ENCODE measurements around the gene PSD2.

PSD2 gene

DNA sequence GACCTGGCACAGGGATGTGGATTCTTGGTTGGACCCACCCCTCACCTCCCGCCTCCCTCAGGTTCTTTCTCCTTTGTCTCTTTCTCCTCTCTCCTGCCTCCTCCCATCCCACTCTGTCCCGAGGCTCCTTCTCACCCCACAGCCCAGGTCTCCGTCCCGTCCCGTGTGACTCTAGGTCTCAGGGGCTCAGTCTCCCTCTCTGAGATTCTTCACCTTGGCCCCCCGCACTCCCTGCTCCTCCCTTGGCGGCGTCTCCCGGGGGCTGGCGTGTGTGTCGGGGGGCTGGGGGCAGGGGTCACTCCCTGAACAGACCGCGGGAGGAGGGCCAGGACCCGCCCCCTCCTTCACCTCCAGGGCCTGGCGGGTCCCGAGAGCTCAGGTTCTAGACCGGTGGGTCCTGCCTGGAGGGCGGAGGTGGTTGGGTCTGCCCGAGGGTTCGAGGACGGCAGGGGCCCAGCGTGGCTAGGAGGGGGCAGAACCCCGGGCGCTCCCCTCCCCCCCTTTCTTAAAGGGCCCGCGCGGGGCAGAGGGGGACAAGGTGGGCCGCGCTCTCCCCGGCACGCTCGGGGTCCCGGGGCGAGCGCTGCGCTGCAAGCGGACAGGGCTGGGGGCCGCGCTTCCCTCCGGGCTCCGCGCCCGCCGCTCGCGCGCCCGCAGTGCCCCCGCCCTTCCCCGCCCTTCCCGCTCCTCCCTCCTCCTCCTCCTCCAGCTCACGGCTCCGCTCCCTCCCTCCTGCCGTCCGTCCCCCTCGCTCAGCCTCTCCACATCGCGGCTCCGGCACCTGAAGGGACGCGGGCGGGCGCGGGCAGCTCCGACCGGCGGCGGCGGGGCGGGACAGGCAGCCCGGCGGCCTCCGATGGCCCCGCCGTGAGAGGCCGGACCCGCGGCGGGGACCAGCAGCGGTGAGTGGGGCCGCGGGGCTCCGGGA lies at the start of gene PSD2:
Gene PSD2 (plus strand): TSS at position 735 of the 928 bp plus-strand sequence. CDS start 13,633 bp downstream, outside the sequence.
- no peak for DNase-seq

DNA sequence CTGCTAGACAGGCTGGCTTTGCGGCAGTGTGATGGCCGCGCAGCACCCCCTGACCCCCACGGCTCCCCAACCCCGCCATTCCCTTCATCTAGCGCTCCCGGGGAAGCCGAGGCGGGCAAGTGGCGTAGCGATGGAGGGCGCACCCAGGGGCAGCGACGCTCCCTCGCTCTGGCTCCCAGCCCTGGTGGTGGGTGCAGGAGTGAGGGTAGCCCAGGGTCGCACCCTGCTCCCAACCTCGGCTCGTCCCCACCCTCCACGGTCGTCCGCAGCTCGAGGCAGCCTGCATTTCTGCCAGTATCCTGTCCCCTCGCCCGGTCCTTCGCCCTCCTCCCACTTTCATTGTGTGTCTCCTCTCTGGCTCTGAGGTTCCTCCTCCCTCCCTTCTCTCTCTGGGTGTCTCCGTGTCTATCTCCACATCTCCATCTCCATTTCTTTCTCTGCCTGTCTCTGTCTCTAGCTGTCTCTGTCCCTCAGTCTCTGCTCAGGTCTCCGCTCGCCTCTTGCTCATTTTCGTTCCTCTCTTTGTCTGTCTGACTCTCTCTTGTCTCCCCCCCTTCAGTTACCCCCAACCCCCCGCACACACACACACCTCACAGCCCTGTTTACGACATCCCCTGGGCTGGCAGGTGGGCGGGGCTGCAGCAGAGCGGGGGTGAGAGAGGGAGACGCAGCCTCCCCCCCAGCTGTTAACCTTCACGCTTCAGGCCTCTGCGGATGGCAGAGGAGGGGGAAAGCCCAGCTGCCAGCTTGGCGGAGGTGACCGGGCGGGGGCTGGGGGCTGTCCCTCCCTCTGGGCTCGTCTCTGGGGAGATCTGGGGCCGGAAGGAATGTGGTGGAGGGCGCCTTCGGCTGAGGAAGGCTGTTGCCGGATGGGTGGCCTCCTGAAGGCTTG lies 48.7 kb upstream of the PSD2 start:
- DNase-seq = no peak

DNA sequence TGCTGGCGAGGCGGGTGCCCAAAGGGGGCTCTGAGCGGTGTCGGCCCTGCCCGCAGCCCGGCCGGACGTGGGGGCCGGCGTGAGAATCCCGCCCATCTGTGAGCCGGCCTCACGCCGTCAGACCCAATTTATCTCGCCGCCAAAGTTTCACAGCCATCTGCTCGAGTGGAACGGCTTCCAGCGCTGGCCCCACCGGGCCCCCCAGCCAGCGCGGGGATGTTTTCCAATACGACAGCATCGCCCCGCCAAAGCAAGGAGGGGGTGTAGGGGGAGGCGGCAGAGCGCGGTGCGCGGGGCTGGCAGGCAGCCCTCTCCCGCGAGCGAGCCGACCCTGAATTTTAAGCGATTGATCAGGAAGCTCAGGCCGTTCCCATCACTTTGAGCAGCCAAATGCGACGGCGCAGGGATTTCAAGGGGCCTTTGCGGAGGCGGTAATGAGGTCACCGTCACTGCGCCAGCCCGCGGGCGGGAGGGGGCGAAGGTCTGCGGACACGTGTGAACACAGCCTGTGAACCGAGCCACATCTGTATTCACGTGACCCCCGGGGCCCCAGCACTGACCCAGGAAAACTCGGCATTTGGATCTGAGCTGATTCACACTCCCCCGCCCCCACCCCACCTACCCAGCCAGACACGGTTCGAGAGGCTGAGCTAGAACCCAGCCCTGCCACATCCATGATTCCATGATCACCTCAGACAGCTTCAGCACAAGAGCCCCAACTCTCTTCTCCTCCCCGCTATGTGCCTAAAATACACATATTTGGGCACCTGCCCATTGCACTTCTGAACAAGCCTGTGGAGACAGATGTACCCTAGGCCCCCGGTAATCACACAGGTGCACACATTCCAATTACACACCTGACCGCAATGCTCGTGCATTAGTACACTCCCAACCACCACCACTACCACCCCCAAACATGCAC lies 47.8 kb upstream of the PSD2 start:
- no peak for DNase-seq

DNA sequence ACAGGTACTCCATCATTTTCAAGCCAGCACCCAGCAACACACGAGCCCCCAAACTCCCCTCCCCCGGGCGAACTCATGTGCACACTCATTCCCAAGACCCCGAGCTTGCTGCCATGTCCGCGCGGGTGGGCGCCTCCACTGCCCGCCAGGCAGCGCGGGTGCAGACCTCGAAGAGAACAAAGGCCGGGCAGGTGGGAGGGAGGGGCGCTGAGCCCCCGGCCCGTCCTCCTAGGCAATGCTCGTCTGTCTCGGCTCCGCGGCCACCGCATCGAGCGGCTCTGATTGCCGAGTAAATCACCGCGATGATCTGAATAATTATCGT lies 47.1 kb upstream of the PSD2 start:
- DNase-seq = no peak

DNA sequence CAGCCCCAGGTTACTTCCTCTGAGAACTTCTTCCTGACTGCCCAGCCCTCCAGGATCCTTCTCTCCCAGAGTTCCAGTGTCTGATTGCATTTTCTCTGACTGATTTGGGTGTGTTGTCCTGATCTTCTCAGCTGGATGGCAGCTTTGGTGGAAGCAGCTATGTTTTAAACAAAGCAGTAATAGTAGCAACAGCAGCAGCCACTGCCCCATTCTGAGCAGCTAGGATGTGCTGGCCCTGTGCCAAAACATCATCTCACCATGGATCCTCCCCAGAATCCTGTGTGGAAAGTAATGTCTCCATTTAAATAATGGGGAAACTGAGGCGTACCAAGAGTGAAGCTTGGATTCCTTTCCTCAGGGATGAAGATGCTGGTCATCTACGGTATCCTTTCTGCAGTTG lies 46.4 kb upstream of the PSD2 start:
- DNase-seq = no peak

DNA sequence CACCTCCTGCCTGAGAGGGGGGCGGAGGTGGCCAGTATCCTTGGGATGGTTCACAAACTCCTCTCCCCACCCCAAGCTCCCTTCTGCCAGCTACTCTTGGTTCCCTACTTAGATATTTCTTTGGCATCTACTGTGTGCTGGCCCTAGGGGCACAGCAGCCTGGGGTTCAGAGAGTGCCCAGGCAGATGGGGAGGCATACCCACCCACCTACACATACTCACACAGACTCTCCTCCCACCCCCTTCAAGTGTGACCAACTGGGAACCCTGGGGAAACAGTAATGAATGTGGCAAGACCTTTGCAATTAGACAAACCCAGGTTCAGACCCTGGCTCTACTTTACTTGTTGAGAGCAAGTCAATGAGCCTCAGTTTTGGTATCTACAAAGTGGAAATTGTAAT lies 44.4 kb upstream of the PSD2 start:
- DNase-seq = no peak

DNA sequence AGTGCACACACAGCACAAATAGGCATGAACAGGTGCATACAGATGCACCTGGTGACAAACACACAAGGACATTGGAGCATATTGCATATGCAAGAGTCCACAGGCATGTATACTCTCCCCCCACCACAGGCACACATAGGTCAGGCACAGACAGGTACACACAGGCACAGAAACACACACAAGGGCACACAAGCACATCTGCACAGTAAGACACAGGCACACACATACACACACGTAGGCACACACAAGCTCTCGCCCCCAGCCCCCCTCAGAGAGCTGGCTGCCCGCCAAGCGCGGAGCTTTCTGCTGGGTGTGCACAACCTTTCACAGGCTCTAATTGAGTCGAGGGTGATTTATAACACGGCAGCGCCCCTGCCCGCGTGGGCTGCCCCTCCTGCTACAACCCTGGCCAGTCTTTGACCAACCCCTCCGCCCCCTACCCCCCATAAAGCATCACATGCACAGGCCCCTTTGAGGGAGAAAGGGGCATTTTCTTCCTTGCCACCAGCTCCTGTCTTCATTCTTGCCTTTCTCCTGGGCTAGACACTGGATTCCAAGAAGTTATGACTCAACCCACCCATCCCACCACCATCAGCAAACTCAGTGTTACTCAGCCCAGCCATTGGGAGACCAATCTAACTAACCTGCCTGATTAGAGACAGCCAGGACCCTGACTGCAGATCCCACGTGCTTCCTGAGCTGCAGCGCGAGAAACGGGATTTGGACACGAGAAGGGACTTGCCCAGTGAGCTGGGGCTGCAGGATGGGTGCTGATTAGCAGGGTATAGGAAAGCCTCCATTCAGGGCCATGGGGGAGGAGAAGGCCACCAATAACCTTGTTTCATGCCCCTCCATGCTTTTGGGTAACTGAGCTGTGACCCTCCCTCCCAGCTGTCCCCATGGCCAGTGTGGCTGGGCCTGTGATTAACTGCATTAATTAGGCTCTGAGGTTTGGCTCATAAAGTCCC lies 42.8 kb upstream of the PSD2 start:
- no peak for DNase-seq

DNA sequence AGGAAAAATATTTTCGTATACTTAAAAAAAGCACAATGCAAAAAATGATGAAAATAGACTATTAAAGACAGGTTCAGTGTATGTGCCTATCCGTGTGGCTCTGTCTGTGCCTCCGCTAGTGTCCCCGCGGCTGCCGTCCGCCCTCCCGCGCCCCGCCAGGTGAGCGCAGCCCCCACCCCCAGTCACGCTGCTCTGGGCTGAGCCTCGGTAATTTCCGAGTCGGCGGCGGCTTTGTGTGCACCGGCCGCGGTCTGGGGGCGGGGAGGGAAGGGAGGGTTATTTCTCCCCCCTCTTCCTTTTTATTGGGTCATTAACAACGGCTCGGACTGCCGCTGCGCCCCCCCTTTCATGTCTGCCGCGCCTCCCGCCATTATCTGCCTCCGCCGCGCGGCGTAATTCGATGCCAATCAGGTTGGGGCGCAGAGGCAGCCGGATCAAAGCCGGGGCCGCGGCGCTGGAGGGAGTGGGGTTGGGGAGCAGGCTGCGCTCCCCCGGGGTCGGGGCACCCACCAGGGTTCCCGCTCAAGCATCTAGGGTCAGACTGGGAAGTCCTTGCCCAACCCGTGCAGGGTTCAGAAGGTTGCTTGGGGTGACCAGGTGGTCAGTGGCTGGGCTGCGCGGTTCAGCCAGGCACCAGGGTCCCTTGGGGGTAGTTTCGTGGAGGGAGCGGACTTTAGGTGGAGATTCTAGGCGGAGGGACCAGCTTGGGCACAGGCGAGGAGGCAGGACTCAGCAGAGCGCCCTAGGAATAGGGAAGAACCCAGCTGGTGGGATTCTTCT lies 39.5 kb upstream of the PSD2 start:
- no peak for DNase-seq

DNA sequence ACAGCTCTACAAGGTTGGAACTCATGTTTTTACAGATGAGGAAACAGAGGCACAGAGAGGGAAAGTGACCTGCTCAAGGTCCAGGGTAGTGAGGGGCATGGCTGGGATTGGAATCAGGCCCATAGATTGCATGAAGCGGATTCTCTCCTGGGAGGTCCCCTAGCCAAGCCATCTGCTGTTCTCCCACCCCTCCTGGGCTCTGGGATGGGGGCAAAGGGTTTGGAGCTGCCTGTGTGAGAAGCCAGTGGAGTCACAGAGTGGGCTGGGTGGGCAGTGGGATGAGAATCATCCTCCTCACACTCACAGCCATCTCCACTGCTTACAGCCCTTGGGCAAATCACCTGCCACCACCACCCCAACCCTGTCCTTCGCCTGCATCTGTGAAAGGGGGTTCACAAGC lies 38.6 kb upstream of the PSD2 start:
- DNase-seq = no peak

DNA sequence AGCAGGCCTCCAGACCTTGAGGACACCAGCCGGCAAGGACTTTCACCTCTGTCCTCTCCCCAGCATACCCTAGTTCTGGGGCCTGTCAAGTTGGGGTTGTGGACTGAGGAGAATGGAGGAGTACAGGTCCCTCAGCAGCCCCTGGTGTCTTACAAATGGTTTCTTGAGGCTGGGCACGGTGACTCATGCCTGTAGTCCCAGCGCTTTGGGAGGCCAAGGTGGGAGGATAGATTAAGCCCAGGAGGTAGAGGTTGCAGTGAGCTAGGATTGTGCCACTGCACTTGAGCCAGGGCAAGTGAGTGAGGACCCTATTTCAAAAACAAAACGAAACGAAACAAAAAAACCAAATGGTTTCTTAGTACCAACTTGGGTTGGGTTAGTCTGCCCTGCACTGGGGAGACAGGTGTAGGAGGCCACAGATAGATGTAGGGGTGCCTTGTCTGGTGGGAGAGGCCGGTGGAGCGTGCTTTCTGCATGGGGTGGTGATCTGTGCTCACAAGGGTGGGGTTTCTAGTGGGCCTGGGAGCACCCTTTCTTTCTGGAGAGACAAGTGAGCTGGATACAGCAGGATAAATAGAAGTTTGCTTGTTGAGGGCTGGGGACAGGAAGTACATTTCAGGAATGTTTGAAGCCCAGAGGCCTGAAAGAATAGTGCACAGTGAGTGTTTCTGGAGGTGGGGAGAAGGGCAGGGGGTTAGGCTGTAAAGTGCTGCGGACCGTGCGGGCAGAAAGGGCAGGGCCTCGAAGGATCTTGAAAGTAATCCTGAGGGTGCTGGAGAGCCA lies 37.7 kb upstream of the PSD2 start:
- no peak for DNase-seq

DNA sequence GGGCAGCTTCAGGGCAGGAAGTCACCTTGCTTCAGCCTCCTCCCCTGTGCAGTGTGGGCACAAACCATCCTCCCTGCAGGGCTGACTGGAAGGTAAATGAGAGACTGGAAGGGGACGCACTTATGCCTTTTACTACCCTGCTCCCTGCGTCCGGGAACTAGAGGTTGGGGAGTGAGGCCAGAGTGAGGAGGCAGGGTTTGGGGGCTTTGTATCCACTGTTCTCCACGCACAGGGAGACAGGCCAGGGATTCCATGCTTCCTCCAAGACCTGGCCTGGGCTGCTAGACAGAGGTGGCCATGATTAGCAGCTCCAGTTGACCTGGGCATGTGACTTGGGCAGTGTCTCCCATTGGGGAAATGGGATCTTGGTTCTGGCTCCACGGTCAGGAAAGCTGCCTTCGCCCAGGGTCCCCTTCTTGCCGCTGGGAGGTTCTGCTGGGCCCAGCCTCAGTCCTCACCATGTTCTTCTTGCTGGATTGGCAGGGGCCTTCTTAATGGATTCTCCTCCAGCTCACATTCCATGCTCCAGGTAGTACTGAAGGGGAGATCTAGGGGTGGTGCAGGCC lies 37.0 kb upstream of the PSD2 start:
- DNase-seq = no peak

DNA sequence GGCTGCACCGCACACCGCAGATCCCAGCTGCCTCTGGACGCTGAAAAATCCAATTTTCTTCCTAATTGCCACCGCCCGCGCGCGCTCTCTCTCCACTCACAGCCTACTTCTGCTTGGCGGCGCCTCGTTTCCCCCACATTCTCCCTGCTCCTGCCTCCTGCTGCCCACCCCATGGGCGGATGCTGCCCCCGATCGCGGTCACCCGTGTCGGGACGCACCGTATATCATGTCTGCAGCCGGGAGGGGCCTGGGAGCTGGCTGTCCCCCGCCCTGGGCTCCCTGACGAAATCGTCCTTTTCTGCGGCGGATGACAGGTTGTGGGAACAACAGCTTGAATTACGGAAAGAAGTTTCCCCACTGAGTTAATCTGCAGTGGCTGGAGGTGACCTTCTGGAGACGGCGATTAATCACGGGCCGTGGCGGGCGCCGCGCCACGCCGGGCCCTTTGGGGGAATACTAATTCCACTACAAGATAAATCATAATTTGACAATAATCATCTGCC lies 36.3 kb upstream of the PSD2 start:
- DNase-seq = no peak

DNA sequence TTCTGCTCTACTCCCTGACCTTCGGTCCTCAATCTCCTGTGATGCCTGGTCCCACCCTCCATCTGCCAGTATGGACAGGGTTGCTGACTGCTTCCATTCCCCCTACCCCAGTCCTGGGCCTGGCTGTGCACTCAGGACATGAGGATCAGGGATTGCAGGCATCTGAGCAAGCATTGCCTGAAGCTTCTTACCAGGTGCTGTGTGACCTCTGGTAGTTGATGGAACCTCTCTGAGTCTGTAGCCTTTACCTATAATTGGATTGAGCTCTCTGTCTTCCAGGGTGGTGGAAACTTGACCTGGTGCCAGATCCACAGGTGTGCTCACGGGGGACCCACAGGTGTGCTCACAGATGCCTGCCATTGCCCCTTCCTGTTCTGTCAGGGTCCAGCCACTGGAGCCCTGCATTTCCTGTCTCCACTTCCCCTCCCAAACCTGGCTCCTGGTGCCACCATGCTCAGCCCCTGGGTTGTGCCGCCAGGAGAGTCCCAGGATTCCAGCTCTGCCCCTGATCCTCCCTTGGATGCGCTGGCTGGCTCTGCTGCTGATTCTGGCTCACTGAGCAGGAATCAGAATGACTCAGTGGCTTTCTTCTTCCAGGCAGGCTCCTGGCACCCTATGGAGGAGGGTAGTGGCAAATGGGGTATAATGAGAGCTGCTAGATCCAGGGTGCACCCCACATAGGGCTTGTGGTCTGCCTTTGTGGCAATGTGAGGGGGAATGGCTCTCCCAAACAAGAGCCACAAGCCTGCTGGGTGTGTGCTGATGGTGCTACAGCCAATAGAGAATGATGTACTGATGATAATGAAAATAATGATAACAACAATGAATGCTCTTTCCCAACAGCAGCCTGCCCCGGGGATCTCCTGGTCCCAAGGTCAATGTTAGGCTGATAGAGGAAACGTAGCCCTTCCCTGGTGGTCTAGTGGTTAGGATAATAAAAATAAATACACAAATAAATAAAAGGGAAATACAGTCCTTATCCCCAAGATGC lies 35.2 kb upstream of the PSD2 start:
- no peak for DNase-seq

DNA sequence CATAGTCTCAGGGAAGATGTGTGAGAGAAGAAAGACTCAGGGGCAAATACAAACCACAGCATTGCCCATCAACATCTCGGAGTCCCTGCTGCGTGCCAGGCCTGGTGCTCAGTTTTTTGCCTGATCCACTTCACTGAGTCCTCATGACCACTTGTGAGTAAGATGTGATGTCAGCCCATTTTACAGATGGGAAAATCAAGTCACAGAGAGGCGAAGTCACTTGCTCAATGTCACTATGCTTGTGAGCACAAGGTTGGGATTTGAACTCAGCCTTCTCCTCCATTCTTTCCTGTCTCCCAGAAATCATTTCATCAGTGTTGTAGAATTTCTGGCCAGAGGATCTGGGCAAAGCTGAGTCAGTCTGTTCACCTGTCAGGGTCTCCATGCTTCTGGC lies 34.6 kb upstream of the PSD2 start:
- no peak for DNase-seq

DNA sequence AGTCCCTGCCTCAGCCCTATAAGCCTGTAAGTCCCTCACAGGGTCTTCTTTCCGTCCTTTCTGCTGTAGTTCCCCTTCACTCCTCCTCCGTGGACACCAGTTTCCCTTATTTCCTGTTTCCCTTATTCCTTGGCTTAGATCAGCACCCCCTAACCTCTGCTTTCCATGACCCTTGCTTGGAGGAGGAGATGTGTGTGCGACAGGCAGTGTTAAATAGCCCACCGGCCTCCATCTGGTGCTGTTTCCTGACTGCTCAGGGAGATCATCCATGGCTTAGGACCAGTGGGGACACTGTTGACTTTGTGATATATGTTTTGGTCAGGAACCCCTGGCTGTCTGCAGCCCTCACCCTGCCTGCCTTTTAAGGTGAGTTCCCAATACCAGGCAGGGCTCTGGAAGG lies 34.1 kb upstream of the PSD2 start:
- DNase-seq = no peak

DNA sequence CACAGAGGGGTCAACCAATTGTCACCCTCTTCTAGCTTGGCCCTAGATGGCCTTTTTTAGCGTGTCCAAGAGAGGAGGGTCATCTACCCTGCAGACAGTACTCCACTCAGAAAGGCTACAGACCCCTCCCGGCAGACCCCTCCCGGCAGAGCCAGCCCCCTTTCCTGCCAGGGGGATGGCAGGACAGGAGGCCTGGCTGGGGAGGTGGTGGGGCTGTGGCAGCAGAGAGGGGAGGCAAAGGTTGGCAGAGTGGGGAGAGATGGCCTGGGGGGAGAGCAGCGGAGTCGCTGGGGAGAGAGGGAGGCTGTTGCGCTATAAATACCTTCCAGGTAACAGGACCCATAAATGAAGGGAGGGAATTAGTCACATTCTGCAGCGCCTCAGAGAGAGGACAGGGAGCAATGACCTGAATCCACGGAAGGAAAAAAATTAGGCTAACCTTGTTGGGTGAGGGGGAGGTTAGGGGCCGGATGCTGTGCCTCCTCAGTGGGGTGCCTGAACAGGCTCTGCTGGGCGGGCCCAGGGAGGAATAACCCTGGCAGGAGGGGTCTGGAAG lies 32.9 kb upstream of the PSD2 start:
- no peak for DNase-seq

DNA sequence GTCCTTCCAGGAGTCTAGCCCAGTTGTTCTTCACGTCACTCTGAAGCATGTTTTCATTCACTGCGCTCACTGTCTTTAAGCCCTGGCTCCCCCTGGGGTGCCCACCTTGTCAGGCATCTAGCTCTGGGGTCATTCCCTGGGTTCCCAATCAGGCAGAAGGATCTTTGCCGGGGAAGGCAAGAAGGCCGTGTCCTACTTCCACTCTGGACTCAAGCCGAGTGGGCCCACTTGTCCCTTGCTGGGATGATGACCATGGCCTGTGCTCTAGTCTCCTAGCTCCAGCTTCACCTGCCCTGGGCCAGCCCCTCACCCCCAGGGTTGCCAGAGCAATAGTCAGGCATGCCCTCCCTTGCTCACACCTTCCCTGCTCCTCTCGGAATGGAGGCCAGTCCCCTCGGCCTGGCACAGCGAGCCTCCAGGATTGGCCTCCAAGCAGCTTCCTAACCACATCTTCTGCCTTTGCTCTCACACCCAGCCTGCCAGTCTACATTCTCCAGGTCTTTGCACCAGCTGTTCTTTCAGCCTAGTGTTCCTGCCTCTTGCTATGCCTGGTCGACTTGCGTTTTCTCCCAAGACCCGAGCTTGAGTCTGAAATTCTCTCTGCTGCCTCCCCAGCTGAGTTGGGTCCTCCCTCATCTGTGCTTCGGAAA lies 32.2 kb upstream of the PSD2 start:
- no peak for DNase-seq
